IMR-90 (cell line): ENCODE data around the gene SPOCK3. TPM values are rescaled to one million over a fixed set of nuclear protein-coding genes. Genes with fewer than 3 reads are reported as not detected.

Experiments used
- ATAC-seq: fragments of 200-7000 bp; cut with Tn5 transposase; 2 replicates; pipeline ENCODE4 v1.9.1; 2020; ENCODE audit warnings: low read depth, mild to moderate bottlenecking, moderate library complexity
- BruUV-seq: library from RNA; stranded (reverse); fragments of 400-500 nt; replicated peaks from 2 replicates; lab custom pipeline; 2021; lab: Mats Ljungman, UMichigan
- CTCF ChIA-PET: fragments of 300-600 bp; formaldehyde crosslinking; extraction: SDS; loops from one replicate; lab custom pipeline; 2021; ENCODE audit warnings: antibody characterized with exemption; lab: Yijun Ruan, JAX
- POLR2A ChIA-PET: fragments of 300-600 bp; sonication (Branson Sonifier 250); formaldehyde crosslinking; loops from one replicate; lab custom pipeline; 2022; ENCODE audit warnings: antibody characterized with exemption; ENCODE audit not compliant: unreplicated experiment; lab: Charles Lee
- DNase-seq: peaks from one replicate; pipeline ENCODE4 v3.0.0; 2013
- H2AFZ ChIP-seq: replicated peaks from 2 replicates; pipeline ENCODE3; 2013; ENCODE audit warnings: low read length, mild to moderate bottlenecking; ENCODE audit not compliant: poor library complexity
- H2AK5ac ChIP-seq: 2 replicates; pipeline ENCODE4 v1.6.1; 2013; ENCODE audit warnings: low read depth, low read length, inconsistent platforms
- H2AK9ac ChIP-seq: replicated peaks from 2 replicates; pipeline ENCODE3; 2013; ENCODE audit warnings: mild to moderate bottlenecking, low read depth, low read length, moderate library complexity; ENCODE audit not compliant: poor library complexity
- H2BK120ac ChIP-seq: 2 replicates; pipeline ENCODE4 v1.6.1; 2013; ENCODE audit warnings: low read depth, low read length, inconsistent platforms
- H2BK15ac ChIP-seq: 3 replicates; pipeline ENCODE4 v1.6.1; 2013; ENCODE audit warnings: low read depth, low read length, inconsistent platforms
- H2BK20ac ChIP-seq: 2 replicates; pipeline ENCODE4 v1.6.1; 2013; ENCODE audit warnings: low read depth, mild to moderate bottlenecking, inconsistent platforms, low read length, moderate library complexity
- H2BK5ac ChIP-seq: 2 replicates; pipeline ENCODE4 v1.6.1; 2013; ENCODE audit warnings: mild to moderate bottlenecking, low read depth, low read length, inconsistent platforms; ENCODE audit not compliant: poor library complexity, severe bottlenecking
- H3K14ac ChIP-seq: replicated peaks from 2 replicates; pipeline ENCODE4 v1.6.1; 2013; ENCODE audit warnings: low read depth, low read length, inconsistent platforms
- H3K18ac ChIP-seq: 2 replicates; pipeline ENCODE4 v1.6.1; 2013; ENCODE audit warnings: low read depth, low read length, control low read depth
- H3K23ac ChIP-seq: 2 replicates; pipeline ENCODE4 v1.6.1; 2013; ENCODE audit warnings: low read depth, low read length, inconsistent platforms
- H3K27ac ChIP-seq: 2 replicates; pipeline ENCODE4 v1.5.1; 2013; ENCODE audit warnings: mild to moderate bottlenecking, control low read depth, low read length; ENCODE audit not compliant: insufficient read depth
- H3K27me3 ChIP-seq: 2 replicates; pipeline ENCODE4 v1.6.1; 2013; ENCODE audit warnings: low read length; ENCODE audit not compliant: control insufficient read depth, insufficient read depth
- H3K36me3 ChIP-seq: 2 replicates; pipeline ENCODE4 v1.6.1; 2013; ENCODE audit warnings: low read length, mixed read lengths; ENCODE audit not compliant: control insufficient read depth, insufficient read depth
- H3K4ac ChIP-seq: 2 replicates; pipeline ENCODE4 v1.6.1; 2013; ENCODE audit warnings: low read depth, low read length, inconsistent platforms
- H3K4me1 ChIP-seq: 2 replicates; pipeline ENCODE4 v1.6.1; 2013; ENCODE audit warnings: low read length, mixed read lengths; ENCODE audit not compliant: control insufficient read depth, insufficient read depth
- H3K4me2 ChIP-seq: 2 replicates; pipeline ENCODE4 v1.6.1; 2013; ENCODE audit warnings: low read depth, mild to moderate bottlenecking, control low read depth, low read length, moderate library complexity
- H3K4me3 ChIP-seq: 2 replicates; pipeline ENCODE4 v1.5.1; 2013; ENCODE audit warnings: low read depth, mild to moderate bottlenecking, control low read depth, low read length, moderate library complexity; ENCODE audit not compliant: insufficient read depth
- H3K56ac ChIP-seq: 2 replicates; pipeline ENCODE4 v1.6.1; 2013; ENCODE audit warnings: low read length, inconsistent platforms; ENCODE audit not compliant: insufficient read depth; ENCODE audit errors: extremely low read depth
- H3K79me1 ChIP-seq, 2 experiments: 2 replicates each; pipeline ENCODE4 v1.6.1; 2013; ENCODE audit warnings: low read length in 2 of 2, inconsistent platforms in 1 of 2, low read depth in 1 of 2
- H3K9ac ChIP-seq: 2 replicates; pipeline ENCODE4 v1.6.1; 2013; ENCODE audit warnings: low read depth, low read length, control low read depth
- H3K9me1 ChIP-seq: 2 replicates; pipeline ENCODE4 v1.6.1; 2013; ENCODE audit warnings: low read length, inconsistent platforms; ENCODE audit not compliant: insufficient read depth
- H3K9me3 ChIP-seq: 2 replicates; pipeline ENCODE4 v1.6.1; 2013; ENCODE audit warnings: low read length; ENCODE audit not compliant: control insufficient read depth, insufficient read depth
- H4K20me1 ChIP-seq: 2 replicates; pipeline ENCODE4 v1.6.1; 2013; ENCODE audit warnings: low read length, inconsistent platforms; ENCODE audit not compliant: insufficient read depth
- H4K5ac ChIP-seq: 2 replicates; pipeline ENCODE4 v1.6.1; 2013; ENCODE audit warnings: mild to moderate bottlenecking, low read depth, low read length, control low read depth
- H4K8ac ChIP-seq, 2 experiments: 2 replicates each; pipeline ENCODE4 v1.6.1; 2013; ENCODE audit warnings: low read depth in 2 of 2, low read length in 2 of 2, control low read depth in 1 of 2, inconsistent platforms in 1 of 2
- H4K91ac ChIP-seq: 2 replicates; pipeline ENCODE4 v1.6.1; 2013; ENCODE audit warnings: low read depth, low read length, inconsistent platforms; ENCODE audit not compliant: insufficient read depth
- BHLHE40 ChIP-seq: fragments of 150-350 bp; IDR thresholded peaks from 2 replicates; pipeline ENCODE4 v1.6.1; 2016; ENCODE audit warnings: mild to moderate bottlenecking, low read depth, low read length
- CEBPB ChIP-seq: IDR thresholded peaks from 2 replicates; pipeline ENCODE4 v1.6.1; 2012; ENCODE audit warnings: low read depth, low read length, improper control_type of control experiment
- CHD1 ChIP-seq: IDR thresholded peaks from 2 replicates; pipeline ENCODE4 v1.6.1; 2012; ENCODE audit warnings: low read depth, low read length, improper control_type of control experiment
- FOS ChIP-seq: fragments of 150-350 bp; IDR thresholded peaks from 2 replicates; pipeline ENCODE4 v1.6.1; 2016; ENCODE audit warnings: low read depth, low read length
- MAFK ChIP-seq: IDR thresholded peaks from 2 replicates; pipeline ENCODE4 v1.6.1; 2012; ENCODE audit warnings: low read depth, low read length, improper control_type of control experiment
- MAZ ChIP-seq: IDR thresholded peaks from 2 replicates; pipeline ENCODE4 v1.6.1; 2012; ENCODE audit warnings: low read depth, mild to moderate bottlenecking, low read length, improper control_type of control experiment, moderate library complexity, borderline replicate concordance
- MXI1 ChIP-seq: IDR thresholded peaks from 2 replicates; pipeline ENCODE4 v1.6.1; 2012; ENCODE audit warnings: low read depth, mild to moderate bottlenecking, low read length, moderate library complexity, borderline replicate concordance
- NFE2L2 ChIP-seq: fragments of 150-350 bp; IDR thresholded peaks from 2 replicates; pipeline ENCODE4 v1.6.1; 2016; ENCODE audit warnings: low read depth, mild to moderate bottlenecking, low read length
- POLR2A ChIP-seq: IDR thresholded peaks from 2 replicates; pipeline ENCODE4 v1.6.1; 2012; ENCODE audit warnings: mild to moderate bottlenecking, low read depth, low read length
- RAD21 ChIP-seq: IDR thresholded peaks from 2 replicates; pipeline ENCODE4 v1.6.1; 2012; ENCODE audit warnings: low read length, improper control_type of control experiment
- RCOR1 ChIP-seq: IDR thresholded peaks from 2 replicates; pipeline ENCODE4 v1.6.1; 2012; ENCODE audit warnings: mild to moderate bottlenecking, low read length, improper control_type of control experiment; ENCODE audit not compliant: insufficient replicate concordance
- RFX5 ChIP-seq: IDR thresholded peaks from 2 replicates; pipeline ENCODE4 v1.8.0; 2012; ENCODE audit warnings: low read depth, mild to moderate bottlenecking, low read length, moderate library complexity
- SMC3 ChIP-seq: fragments of 150-350 bp; IDR thresholded peaks from 2 replicates; pipeline ENCODE4 v1.6.1; 2016; ENCODE audit warnings: low read depth, mild to moderate bottlenecking, antibody characterized with exemption, low read length, moderate library complexity
- WGBS, 2 experiments: methylation state at CpG; one replicate each; pipeline versions ENCODE4 v1.1.5 to v1.1.7; 2013; ENCODE audit warnings: missing lambda C conversion rate in 2 of 2; ENCODE audit not compliant: insufficient read length in 1 of 2; ENCODE audit errors: extremely low coverage in 2 of 2; 5-methylcytosine and 5-hydroxymethylcytosine counted together
- dilution Hi-C: fragments of 300-500 bp; cut with HindIII; formaldehyde crosslinking; loops from one replicate; pipeline ENCODE4 v1.14.3; 2018; ENCODE audit warnings: low sequenced_read_pairs; ENCODE audit not compliant: unreplicated experiment
- in situ Hi-C: fragments of 300-500 bp; cut with MboI; formaldehyde crosslinking; loops from 3 replicates; pipeline ENCODE4 v1.14.3; 2019; ENCODE audit warnings: low sequenced_read_pairs, inconsistent platforms, mixed read lengths
- intact Hi-C: fragments of 100-400 bp; cut with micrococcal nuclease; formaldehyde crosslinking; loops from 2 replicates; pipeline ENCODE4 v1.10.0; 2022
- polyA plus RNA-seq, 3 experiments: library from polyadenylated mRNA; depleted of rRNA; stranded (reverse); fragments of >200 nt; gene quantifications; 2 replicates each; pipeline ENCODE4 v1.2.3, GENCODE V29; 2012; ENCODE audit warnings: low replicate concordance in 1 of 3
- total RNA-seq: library from RNA; depleted of rRNA; stranded (reverse); fragments of >200 nt; gene quantifications from 2 replicates; pipeline ENCODE4 v1.2.3, GENCODE V29; 2012
- TF ChIP-seq, protein P1 (sequence below): fragments of 150-350 bp; IDR thresholded peaks from 2 replicates; pipeline ENCODE4 v1.6.1; 2016; ENCODE audit warnings: low read depth, mild to moderate bottlenecking, low read length, moderate library complexity, borderline replicate concordance
- TF ChIP-seq, protein P2 (sequence below): fragments of 150-350 bp; IDR thresholded peaks from 2 replicates; pipeline ENCODE4 v1.6.1; 2017; ENCODE audit warnings: mild to moderate bottlenecking, antibody characterized with exemption, low read length, low read depth
- TF ChIP-seq, protein P3 (sequence below): conservative IDR thresholded peaks from 2 replicates; pipeline ENCODE4 v1.5.1; 2012; ENCODE audit warnings: mild to moderate bottlenecking, low read depth, low read length, improper control_type of control experiment

The SPOCK3 gene
- total and polyA plus RNA-seq, 2 of the 4 experiments (the other 2 are of a cell fraction) = not detected

DNA sequence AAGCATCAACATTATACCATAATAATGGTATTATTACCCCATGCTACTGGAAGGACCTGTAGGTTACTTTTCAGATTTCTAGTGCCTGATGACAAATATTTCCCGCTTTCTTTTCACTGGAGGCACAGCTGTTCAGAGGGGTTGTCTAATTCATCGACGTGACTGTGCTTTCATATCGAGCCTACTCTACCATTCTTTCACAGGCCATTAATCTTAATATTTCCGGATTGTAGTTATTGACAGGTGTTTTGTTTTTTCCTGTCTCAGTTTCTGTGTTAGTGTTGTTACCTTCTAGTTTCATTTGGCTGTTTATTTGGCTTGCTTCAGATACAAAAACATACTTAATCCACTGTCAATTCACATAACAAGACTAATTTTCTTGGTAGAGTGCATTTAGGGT is 330.9 kb downstream of the SPOCK3 start:
- no peaks in the 10 kb centered on the region for H3K4me1 ChIP-seq
- H4K91ac ChIP-seq = no peak overlapping the region
- H4K8ac ChIP-seq = no peak overlapping the region
- H3K27me3 ChIP-seq = no peaks in the 10 kb centered on the region
- H4K5ac ChIP-seq = no peak overlapping the region
- ATAC-seq (no peak), DNase-seq (no peak)
- no peaks in the 10 kb centered on the region for H3K79me1 ChIP-seq
- CTCF ChIA-PET = no interaction called here
- H3K18ac ChIP-seq = no peak overlapping the region
- H3K56ac ChIP-seq = no peak overlapping the region
- WGBS, 2 experiments = no CpG with 5 or more reads among the region's 5 CpGs
- no peak overlapping the region for H2AK9ac ChIP-seq
- H2AK5ac ChIP-seq = no peak overlapping the region
- in situ Hi-C loops = no loop called here
- dilution Hi-C loops = no loop called here
- no peak overlapping the region for H3K9ac ChIP-seq
- intact Hi-C loops = no loop called here
- H3K27ac ChIP-seq = no peak overlapping the region
- H4K20me1 ChIP-seq = no peaks in the 10 kb centered on the region
- H3K4me3 ChIP-seq = no peak overlapping the region
- no peak overlapping the region for H2AFZ ChIP-seq
- no TSS peak for BruUV-seq
- 0 out of 2 replicates have a peak, but pooled peaks cover 2% of the 10 kb centered on the region for H3K9me3 ChIP-seq
- H2BK20ac ChIP-seq = no peak overlapping the region
- no peak overlapping the region for H3K4ac ChIP-seq
- H2BK120ac ChIP-seq = no peak overlapping the region
- no peak for TF ChIP-seq MXI1
- no peak for TF ChIP-seq NFE2L2
- TF ChIP-seq CEBPB = no peak
- TF ChIP-seq, protein P1, sequence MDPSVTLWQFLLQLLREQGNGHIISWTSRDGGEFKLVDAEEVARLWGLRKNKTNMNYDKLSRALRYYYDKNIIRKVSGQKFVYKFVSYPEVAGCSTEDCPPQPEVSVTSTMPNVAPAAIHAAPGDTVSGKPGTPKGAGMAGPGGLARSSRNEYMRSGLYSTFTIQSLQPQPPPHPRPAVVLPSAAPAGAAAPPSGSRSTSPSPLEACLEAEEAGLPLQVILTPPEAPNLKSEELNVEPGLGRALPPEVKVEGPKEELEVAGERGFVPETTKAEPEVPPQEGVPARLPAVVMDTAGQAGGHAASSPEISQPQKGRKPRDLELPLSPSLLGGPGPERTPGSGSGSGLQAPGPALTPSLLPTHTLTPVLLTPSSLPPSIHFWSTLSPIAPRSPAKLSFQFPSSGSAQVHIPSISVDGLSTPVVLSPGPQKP = no peak
- no peak for TF ChIP-seq SMC3
- TF ChIP-seq FOS = no peak
- no peak for TF ChIP-seq RCOR1
- no peak for TF ChIP-seq BHLHE40
- TF ChIP-seq CHD1 = no peak
- no peak for TF ChIP-seq RAD21
- no peak for TF ChIP-seq MAZ
- TF ChIP-seq POLR2A = no peak
- TF ChIP-seq RFX5 = no peak
- TF ChIP-seq, protein P2, sequence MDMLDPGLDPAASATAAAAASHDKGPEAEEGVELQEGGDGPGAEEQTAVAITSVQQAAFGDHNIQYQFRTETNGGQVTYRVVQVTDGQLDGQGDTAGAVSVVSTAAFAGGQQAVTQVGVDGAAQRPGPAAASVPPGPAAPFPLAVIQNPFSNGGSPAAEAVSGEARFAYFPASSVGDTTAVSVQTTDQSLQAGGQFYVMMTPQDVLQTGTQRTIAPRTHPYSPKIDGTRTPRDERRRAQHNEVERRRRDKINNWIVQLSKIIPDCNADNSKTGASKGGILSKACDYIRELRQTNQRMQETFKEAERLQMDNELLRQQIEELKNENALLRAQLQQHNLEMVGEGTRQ = no peak
- TF ChIP-seq, protein P3, sequence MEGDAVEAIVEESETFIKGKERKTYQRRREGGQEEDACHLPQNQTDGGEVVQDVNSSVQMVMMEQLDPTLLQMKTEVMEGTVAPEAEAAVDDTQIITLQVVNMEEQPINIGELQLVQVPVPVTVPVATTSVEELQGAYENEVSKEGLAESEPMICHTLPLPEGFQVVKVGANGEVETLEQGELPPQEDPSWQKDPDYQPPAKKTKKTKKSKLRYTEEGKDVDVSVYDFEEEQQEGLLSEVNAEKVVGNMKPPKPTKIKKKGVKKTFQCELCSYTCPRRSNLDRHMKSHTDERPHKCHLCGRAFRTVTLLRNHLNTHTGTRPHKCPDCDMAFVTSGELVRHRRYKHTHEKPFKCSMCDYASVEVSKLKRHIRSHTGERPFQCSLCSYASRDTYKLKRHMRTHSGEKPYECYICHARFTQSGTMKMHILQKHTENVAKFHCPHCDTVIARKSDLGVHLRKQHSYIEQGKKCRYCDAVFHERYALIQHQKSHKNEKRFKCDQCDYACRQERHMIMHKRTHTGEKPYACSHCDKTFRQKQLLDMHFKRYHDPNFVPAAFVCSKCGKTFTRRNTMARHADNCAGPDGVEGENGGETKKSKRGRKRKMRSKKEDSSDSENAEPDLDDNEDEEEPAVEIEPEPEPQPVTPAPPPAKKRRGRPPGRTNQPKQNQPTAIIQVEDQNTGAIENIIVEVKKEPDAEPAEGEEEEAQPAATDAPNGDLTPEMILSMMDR = no peak
- TF ChIP-seq MAFK = no peak
- no peaks in the 10 kb centered on the region for H3K9me1 ChIP-seq
- no peak overlapping the region for H2BK15ac ChIP-seq
- no peak overlapping the region for H2BK5ac ChIP-seq
- H3K14ac ChIP-seq = no peak overlapping the region
- no peak overlapping the region for H3K23ac ChIP-seq
- H3K4me2 ChIP-seq = no peak overlapping the region
- POLR2A ChIA-PET = no interaction called here
- H3K36me3 ChIP-seq = no peaks in the 10 kb centered on the region
